Neutrophil (primary cell): Measurements from ENCODE around the gene ARHGAP22.
"Not testable (repeated sequence)": the region's sequence is repeated elsewhere in the genome, so short reads cannot be mapped to it uniquely, and the experiment has no call there.

Experiments
- H3K27ac ChIP-seq: fragments of 200-600 bp; sonication (generic); 2 replicates; pipeline ENCODE4 v1.5.1; 2016; ENCODE audit warnings: mild to moderate bottlenecking, moderate library complexity
- H3K27me3 ChIP-seq: fragments of 200-600 bp; sonication (generic); 2 replicates; pipeline ENCODE4 v1.6.0; 2016; ENCODE audit warnings: mild to moderate bottlenecking
- H3K36me3 ChIP-seq: fragments of 200-600 bp; sonication (generic); 2 replicates; pipeline ENCODE4 v1.5.1; 2017
- H3K4me1 ChIP-seq, 2 experiments: fragments of 200-600 bp in 1 of 2; sonication (generic) in 1 of 2; 1 replicate in 1 of 2; 2 replicates in 1 of 2; pipeline versions ENCODE4 v1.5.1 to v1.6.1; 2013 to 2016; ENCODE audit warnings: low read depth in 1 of 2, low read length in 1 of 2, mild to moderate bottlenecking in 1 of 2, moderate library complexity in 1 of 2; ENCODE audit not compliant: control insufficient read depth in 1 of 2, insufficient read depth in 1 of 2
- H3K4me3 ChIP-seq, 2 experiments: fragments of 200-600 bp in 1 of 2; sonication (generic) in 1 of 2; 1 replicate in 1 of 2; 2 replicates in 1 of 2; pipeline ENCODE4 v1.5.1; 2013 to 2016; ENCODE audit warnings: low read depth in 1 of 2, low read length in 1 of 2, mild to moderate bottlenecking in 1 of 2, moderate library complexity in 1 of 2
- H3K9me3 ChIP-seq: fragments of 200-600 bp; sonication (generic); 2 replicates; pipeline ENCODE4 v1.5.1; 2016
- TF ChIP-seq, protein P1 (sequence below): fragments of 200-600 bp; sonication (generic); IDR thresholded peaks from 2 replicates; pipeline ENCODE4 v1.5.1; 2016; ENCODE audit warnings: antibody characterized with exemption

The ARHGAP22 gene

DNA sequence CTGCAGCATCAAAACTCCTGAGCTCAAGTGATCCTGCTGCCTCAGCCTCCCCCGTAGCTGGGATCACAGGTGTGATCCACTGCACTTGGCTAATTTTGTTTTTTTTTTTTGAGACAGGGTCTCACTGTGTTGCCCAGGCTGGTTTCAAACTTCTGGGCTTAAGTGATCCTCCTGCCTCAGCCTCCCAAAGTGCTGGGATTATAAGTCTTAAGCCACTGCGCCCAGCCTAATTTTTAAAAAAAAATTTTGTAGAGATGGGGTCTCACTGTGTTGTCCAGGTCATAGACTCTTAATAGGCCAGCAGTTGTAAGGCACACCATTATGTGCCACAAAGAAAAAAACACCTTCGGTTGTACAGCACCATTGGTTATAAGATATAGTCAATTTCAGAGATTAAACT is 176.0 kb downstream of the ARHGAP22 start:
- Histone ChIP-seq H3K36me3 (peaks cover 10% of the 10 kb centered on the region), H3K4me1 (no peaks in the 10 kb centered on the region), H3K9me3 (no peaks in the 10 kb centered on the region), H3K4me3 (no peak overlapping the region), H3K27ac (no peak overlapping the region), H3K27me3 (no peaks in the 10 kb centered on the region)
- TF ChIP-seq, protein P1, sequence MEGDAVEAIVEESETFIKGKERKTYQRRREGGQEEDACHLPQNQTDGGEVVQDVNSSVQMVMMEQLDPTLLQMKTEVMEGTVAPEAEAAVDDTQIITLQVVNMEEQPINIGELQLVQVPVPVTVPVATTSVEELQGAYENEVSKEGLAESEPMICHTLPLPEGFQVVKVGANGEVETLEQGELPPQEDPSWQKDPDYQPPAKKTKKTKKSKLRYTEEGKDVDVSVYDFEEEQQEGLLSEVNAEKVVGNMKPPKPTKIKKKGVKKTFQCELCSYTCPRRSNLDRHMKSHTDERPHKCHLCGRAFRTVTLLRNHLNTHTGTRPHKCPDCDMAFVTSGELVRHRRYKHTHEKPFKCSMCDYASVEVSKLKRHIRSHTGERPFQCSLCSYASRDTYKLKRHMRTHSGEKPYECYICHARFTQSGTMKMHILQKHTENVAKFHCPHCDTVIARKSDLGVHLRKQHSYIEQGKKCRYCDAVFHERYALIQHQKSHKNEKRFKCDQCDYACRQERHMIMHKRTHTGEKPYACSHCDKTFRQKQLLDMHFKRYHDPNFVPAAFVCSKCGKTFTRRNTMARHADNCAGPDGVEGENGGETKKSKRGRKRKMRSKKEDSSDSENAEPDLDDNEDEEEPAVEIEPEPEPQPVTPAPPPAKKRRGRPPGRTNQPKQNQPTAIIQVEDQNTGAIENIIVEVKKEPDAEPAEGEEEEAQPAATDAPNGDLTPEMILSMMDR: no peak

- peaks cover 10% of the 10 kb centered on the region for H3K36me3 ChIP-seq
- TF ChIP-seq, protein P1: no peak
- H3K27me3 ChIP-seq: no peaks in the 10 kb centered on the region
- H3K4me1 ChIP-seq: no peaks in the 10 kb centered on the region
- no peak overlapping the region for H3K4me3 ChIP-seq
- no peaks in the 10 kb centered on the region for H3K9me3 ChIP-seq
- no peak overlapping the region for H3K27ac ChIP-seq
Observed at GRCh38 chr10:48423884-48424283, 181.0 kb downstream of the ARHGAP22 start.

DNA sequence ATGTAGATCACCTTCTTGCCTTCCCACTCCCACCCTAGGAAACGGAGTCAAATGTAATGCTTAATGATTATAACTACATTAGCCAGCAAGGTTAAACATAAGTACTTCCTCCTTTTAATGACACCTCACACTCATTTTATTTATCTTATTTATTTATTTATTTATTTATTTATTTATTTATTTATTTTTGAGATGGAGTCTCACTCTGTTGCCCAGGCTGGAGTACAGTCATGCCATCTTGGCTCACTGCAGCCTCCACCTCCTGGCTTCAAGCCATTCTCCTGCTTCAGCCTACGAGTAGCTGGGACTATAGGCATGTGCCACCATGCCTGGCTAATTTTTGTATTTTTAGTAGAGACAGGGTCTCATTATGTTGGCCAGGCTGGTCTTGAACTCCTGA is 183.0 kb downstream of the ARHGAP22 start:
- H3K9me3 ChIP-seq, H3K27ac ChIP-seq, H3K4me3 ChIP-seq, H3K27me3 ChIP-seq, H3K4me1 ChIP-seq, H3K36me3 ChIP-seq: not testable (repeated sequence)

DNA sequence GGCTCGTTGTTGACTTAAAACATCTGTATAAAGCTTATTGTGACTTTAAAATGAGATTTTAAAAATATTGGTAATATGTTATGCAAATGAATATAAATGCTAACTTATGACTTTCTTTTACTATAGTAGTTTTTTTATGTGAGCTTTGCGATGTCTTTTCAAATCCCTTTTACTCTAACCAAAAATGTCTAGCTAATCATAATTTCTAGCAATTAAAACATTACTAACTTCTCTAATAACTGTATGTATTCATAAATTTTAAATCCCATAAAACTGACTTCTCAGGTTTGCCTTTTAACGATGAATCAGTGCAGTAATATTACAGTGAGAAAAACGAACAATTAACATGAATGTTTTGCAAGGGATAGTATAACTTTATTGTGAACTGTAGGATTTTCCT is 185.2 kb downstream of the ARHGAP22 start:
- H3K9me3 ChIP-seq: no peaks in the 10 kb centered on the region
- no peaks in the 10 kb centered on the region for H3K4me1 ChIP-seq
- H3K27me3 ChIP-seq: no peaks in the 10 kb centered on the region
- H3K36me3 ChIP-seq: no peaks in the 10 kb centered on the region
- no peak overlapping the region for H3K27ac ChIP-seq
- TF ChIP-seq, protein P1: no peak
- no peak overlapping the region for H3K4me3 ChIP-seq

GRCh38 chr10:48418189-48418788 is 186.6 kb downstream of the ARHGAP22 start:
- Histone ChIP-seq H3K4me3 (no peak overlapping the region), H3K36me3 (no peaks in the 10 kb centered on the region), H3K4me1 (no peaks in the 10 kb centered on the region), H3K9me3 (no peaks in the 10 kb centered on the region), H3K27ac (no peak overlapping the region), H3K27me3 (no peaks in the 10 kb centered on the region)
- TF ChIP-seq, protein P1: no peak

DNA sequence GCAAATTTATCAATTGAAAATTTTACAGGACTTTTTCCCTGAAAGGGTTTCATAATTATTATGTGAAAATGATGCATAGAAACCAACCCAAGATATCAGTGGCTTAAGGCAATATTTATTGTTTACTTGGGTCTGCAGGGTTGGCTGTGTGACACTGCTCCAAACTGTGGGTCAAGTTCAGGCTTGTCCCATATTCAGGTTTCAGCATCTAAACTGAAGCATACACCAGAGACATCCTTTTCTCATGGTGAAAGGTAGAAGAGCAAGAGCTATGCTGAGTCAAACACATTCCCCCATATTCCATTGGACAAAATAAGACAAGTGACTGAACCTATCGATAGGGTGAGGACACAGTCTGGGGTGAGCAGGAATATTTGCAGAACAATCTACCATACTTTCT is 187.5 kb downstream of the ARHGAP22 start:
- no peak overlapping the region for H3K27ac ChIP-seq
- H3K4me3 ChIP-seq: no peak overlapping the region
- no peaks in the 10 kb centered on the region for H3K4me1 ChIP-seq
- H3K27me3 ChIP-seq: no peaks in the 10 kb centered on the region
- no peaks in the 10 kb centered on the region for H3K9me3 ChIP-seq
- TF ChIP-seq, protein P1: no peak
- no peaks in the 10 kb centered on the region for H3K36me3 ChIP-seq
